ENCODE data around the gene PGS1. TPM values are rescaled to one million over a fixed set of nuclear protein-coding genes. Genes with fewer than 3 reads are reported as not detected.
"Not testable (repeated sequence)": the region's sequence is repeated elsewhere in the genome, so short reads cannot be mapped to it uniquely, and the experiment has no call there.

PGS1 gene
- 10 to 100 TPM; 30.4 to 40.3 (median 39.9) TPM for total RNA-seq

- intact Hi-C loops (cut with DNase I; ENCODE audit: low total_unique reads) = no loop called here
- TF ChIP-seq POLR2A (IDR thresholded peaks at IDR 0.05) = no peak
- peak; percentile 68 to 96 for DNase-seq (ENCODE audit: low spot score in 2 of 2)
- WGBS, 2 donors = 1 to 4% methylated on average over 25 to 48 of the region's 89 CpGs
- peak within 1 kb of the TSS; percentile 93 for H3K4me3 ChIP-seq (ENCODE audit: low read depth, poor library complexity, severe bottlenecking)
Measured at GRCh38 chr17:78378225-78379130, at the start of gene PGS1. TSS of gene PGS1 (plus strand) at chr17:78378649. CDS start at chr17:78378666, 17 bp downstream.

DNA sequence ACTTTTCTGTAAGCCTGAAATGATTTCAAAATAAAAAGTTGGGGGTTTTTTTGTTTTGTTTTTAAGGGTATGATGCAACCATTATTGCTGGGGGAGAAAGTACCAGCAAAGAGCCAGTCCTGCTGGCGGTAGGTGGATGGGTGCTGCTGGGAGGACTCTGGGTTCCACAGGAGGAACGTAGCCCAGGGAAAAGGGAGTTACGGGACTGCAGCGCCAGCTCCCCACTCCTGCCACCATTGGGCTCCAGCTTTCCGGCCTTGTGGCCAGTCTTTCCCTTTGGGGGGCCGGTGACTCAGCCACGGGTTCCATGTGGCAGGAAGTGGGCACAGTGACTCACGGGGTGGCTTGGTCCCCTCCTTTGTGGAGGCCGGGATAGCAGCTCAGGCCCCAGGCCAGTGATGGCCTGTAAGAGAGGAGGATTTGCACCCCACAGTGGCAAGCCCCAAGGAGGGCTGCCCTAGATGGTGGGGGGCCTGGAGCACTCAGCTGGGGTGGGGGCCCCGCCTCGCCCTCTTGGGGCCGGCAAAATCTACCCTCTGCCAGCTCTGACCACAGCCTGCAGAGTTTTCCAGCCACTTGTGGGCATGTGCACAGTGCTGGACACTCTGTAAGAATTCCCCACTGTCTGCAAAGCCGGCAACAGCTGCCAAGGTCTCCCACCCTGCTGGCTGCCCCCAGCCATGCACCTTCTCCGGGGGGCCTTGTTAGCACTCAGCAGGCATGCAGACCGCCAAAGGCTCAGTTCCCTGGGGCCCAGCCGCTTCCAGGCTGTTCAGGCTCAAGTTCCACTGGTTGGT lies 49.0 kb upstream of the PGS1 start:
- no peak for DNase-seq (ENCODE audit: low spot score in 2 of 2)
- no peak for TF ChIP-seq POLR2A (IDR thresholded peaks at IDR 0.05)
- TF ChIP-seq, protein P1, sequence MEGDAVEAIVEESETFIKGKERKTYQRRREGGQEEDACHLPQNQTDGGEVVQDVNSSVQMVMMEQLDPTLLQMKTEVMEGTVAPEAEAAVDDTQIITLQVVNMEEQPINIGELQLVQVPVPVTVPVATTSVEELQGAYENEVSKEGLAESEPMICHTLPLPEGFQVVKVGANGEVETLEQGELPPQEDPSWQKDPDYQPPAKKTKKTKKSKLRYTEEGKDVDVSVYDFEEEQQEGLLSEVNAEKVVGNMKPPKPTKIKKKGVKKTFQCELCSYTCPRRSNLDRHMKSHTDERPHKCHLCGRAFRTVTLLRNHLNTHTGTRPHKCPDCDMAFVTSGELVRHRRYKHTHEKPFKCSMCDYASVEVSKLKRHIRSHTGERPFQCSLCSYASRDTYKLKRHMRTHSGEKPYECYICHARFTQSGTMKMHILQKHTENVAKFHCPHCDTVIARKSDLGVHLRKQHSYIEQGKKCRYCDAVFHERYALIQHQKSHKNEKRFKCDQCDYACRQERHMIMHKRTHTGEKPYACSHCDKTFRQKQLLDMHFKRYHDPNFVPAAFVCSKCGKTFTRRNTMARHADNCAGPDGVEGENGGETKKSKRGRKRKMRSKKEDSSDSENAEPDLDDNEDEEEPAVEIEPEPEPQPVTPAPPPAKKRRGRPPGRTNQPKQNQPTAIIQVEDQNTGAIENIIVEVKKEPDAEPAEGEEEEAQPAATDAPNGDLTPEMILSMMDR (IDR thresholded peaks at IDR 0.05) = no peak
- intact Hi-C loops (cut with DNase I; ENCODE audit: low total_unique reads) = no loop called here
- 75 to 76% methylated on average over 13 to 14 of the region's 16 CpGs for WGBS, 2 donors
- no peak overlapping the region for H3K4me3 ChIP-seq (ENCODE audit: low read depth, poor library complexity, severe bottlenecking)

DNA sequence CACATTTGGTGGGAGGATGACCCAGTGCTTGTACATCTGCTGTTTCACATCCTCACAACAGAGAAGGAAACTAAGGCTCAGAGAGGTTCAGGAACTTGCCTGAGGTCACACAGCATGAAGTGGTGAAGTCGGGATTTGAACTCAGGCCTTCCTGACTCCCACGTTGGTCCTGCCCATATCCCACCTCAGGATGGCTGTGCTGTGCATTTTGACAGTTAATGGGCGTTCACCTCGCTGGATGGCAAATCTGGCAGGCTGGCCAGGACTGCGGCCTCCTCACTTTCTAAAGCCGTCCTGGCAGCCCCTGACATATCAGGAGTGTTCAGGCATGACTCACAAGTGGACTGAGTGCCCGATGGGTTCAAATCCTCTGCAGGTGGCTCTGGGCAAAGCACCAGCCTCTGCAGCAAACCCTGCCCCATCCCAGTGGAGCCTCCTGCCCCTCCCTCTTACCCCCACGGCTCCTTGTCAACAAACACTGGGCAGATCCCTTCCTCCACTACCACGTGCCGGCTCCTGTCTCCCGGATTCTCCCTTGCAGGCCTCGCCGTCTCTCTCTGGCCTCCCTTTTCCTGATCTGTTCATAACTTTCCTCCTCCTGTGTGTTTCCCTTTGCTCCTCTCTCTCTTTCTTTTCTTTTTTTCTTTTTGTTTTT lies 47.8 kb upstream of the PGS1 start:
- intact Hi-C loops (cut with DNase I; ENCODE audit: low total_unique reads) = no loop called here
- DNase-seq (ENCODE audit: low spot score in 2 of 2) = no peak
- no peak overlapping the region for H3K4me3 ChIP-seq (ENCODE audit: low read depth, poor library complexity, severe bottlenecking)
- TF ChIP-seq, protein P1 (IDR thresholded peaks at IDR 0.05) = no peak
- no peak for TF ChIP-seq POLR2A (IDR thresholded peaks at IDR 0.05)
- 74 to 77% methylated on average over 13 of the region's 13 CpGs for WGBS, 2 donors

GRCh38 chr17:78331355-78331754 lies 47.1 kb upstream of the PGS1 start:
- intact Hi-C loops (cut with DNase I; ENCODE audit: low total_unique reads); DNase-seq (ENCODE audit: low spot score in 2 of 2); H3K4me3 ChIP-seq (ENCODE audit: low read depth, poor library complexity, severe bottlenecking): not testable (repeated sequence)
- WGBS, 2 donors = 84 to 90% methylated on average over 12 of the region's 12 CpGs

DNA sequence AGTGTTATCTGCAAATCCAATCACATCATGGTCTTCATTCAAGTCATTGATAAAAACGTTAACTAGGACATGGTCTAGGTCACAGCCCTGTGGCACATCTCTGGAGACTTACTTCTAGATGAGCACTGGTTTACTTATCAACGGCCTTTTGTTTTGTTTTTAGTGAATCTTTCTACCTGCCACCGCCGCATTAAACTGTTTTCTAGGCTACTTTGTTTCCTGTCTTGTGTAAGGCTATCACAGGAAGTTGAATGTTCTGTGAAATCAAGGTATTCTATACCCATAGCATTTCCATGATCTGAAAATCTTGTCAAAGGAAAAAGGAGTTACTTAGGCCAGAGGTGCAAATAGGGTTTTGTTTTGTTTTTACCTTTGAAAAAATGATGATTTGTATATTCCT lies 45.5 kb upstream of the PGS1 start:
- 73 to 84% methylated on average over 4 of the region's 4 CpGs for WGBS, 2 donors
- TF ChIP-seq, protein P1 (IDR thresholded peaks at IDR 0.05) = no peak
- no peak for TF ChIP-seq POLR2A (IDR thresholded peaks at IDR 0.05)
- intact Hi-C loops (cut with DNase I; ENCODE audit: low total_unique reads) = no loop called here
- H3K4me3 ChIP-seq (ENCODE audit: low read depth, poor library complexity, severe bottlenecking) = no peak overlapping the region
- no peak for DNase-seq (ENCODE audit: low spot score in 2 of 2)

- H3K4me3 ChIP-seq (ENCODE audit: low read depth, poor library complexity, severe bottlenecking) = no peak overlapping the region
- no peak for DNase-seq (ENCODE audit: low spot score in 2 of 2)
- 88 to 92% methylated on average over 11 of the region's 11 CpGs for WGBS, 2 donors
- TF ChIP-seq POLR2A (IDR thresholded peaks at IDR 0.05) = no peak
- TF ChIP-seq, protein P1 (IDR thresholded peaks at IDR 0.05) = no peak
- intact Hi-C loops (cut with DNase I; ENCODE audit: low total_unique reads) = no loop called here
Measured at GRCh38 chr17:78335209-78335608, 43.2 kb upstream of the PGS1 start.
